KOPT-K1 (cell line): ENCODE results near the gene B9D2.
A peak's percentile ranks its signal among the peaks of the same experiment; 100 is the strongest.

Experiments used
- H3K27ac ChIP-seq: fragments of 200-600 bp; sonication (generic); 2 replicates; pipeline ENCODE4 v1.5.1; 2016; ENCODE audit warnings: antibody characterized with exemption, mild to moderate bottlenecking, low read depth, low read length; ENCODE audit not compliant: poor library complexity, severe bottlenecking
- H3K36me3 ChIP-seq: fragments of 200-600 bp; sonication (generic); 2 replicates; pipeline ENCODE4 v1.5.1; 2017; ENCODE audit warnings: antibody characterized with exemption, mild to moderate bottlenecking, low read length, moderate library complexity; ENCODE audit not compliant: insufficient read depth
- H3K9me3 ChIP-seq: fragments of 200-600 bp; sonication (generic); 2 replicates; pipeline ENCODE4 v1.5.1; 2017; ENCODE audit warnings: antibody characterized with exemption, low read length, mild to moderate bottlenecking; ENCODE audit not compliant: insufficient read depth, poor library complexity, severe bottlenecking

The B9D2 gene

DNA sequence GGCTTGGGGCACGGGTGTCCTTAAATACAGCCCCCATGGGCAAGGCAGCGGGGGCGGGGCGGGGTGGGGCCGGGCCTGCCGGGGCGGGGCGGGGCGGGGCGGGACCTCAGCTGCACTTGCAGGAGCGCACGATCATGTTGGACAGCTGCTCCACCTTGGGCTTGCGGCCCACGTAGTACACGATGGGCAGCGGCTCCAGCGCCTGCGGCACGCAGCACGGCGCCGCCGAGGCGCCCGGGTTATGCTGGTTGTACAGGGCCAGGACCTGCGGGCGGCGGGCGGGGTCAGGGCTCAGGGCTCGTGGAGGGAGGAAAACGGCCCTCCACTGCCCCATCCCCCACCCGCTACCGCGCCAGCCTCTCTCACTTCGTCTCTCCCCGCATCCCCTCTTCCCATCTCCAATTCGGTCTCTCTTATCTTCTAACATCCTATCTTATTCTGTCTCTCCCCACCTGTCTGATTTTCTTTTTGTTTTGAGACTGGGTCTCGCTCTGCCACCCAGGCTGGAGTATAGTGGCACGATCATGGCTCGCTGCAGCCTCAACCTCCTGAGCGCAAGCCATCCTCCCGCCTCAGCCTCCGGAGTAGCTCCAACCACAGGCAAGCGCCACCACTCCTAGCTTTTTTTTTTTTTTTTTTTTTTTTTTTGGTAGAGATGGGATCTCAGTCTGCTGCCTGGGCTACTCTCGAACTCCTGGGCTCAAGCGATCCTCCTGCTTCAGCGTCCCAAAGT is 32.8 kb downstream of the B9D2 start:
- no peaks in the 10 kb centered on the region for H3K9me3 ChIP-seq
- H3K27ac ChIP-seq, result no peak overlapping the region
- peaks cover 69% of the 10 kb centered on the region for H3K36me3 ChIP-seq

GRCh38 chr19:41330481-41330880 is 33.5 kb downstream of the B9D2 start:
- no peak overlapping the region for H3K27ac ChIP-seq
- peaks cover 67% of the 10 kb centered on the region for H3K36me3 ChIP-seq

DNA sequence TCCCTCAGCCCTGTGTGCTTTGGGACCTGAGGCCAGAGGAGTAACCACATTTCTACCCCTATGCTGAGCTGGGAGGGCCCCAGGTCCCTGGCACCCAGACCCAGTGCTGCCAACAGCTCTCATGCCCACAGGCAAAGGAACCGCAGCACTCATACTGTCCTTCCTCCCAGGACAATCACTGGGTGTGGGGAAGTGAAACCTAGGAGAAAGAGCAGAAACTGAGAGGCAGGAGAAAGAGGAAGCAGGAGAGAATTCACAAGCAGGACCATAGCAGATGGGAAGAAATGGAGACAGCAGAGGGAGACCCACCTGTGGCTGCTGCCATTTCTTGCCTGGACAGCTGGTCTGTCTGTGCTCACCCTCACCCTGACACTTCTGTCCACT is 35.1 kb downstream of the B9D2 start:
- H3K36me3 ChIP-seq, result peaks cover 65% of the 10 kb centered on the region

More at GRCh38 chr19:41330481-41330880, 33.5 kb downstream of the B9D2 start:
- H3K9me3 ChIP-seq, result no peaks in the 10 kb centered on the region

DNA sequence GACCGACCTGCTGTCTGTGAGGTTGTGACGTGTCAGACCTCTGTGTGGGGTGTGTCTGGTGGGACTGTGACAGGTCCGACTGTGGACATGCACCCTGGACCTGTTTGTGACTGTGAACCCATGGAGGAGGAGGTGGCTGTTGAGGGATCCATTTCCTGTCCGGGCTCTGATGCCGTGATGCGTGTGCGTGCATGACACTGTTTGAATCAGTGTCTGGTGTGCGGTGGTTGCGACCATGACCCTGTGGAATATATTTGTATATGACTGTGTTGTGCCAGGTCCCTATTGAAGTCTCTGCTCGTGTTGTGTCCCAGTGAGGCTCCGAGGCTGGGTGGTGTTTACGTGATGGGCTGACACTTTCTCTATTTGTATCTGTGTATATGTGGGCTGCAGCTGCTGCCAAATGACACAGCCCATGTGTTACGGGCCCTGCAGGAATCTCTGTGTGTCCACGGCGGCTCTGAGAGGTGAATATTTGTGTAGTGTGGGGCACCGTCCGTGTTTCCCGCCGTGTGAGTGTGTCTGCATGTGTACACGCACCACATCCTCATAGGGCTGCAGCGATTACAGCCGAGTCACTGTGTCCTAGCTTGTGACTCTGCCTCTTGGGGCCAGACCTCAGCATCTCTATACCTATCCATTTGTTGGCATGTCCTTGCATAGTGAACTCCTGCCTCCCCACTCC is 35.6 kb downstream of the B9D2 start:
- H3K27ac ChIP-seq, result no peak overlapping the region
- no peaks in the 10 kb centered on the region for H3K9me3 ChIP-seq
- H3K36me3 ChIP-seq, result peaks cover 65% of the 10 kb centered on the region

More for the DNA sequence above, 35.1 kb downstream of the B9D2 start:
- no peak overlapping the region for H3K27ac ChIP-seq
- H3K9me3 ChIP-seq, result no peaks in the 10 kb centered on the region

DNA sequence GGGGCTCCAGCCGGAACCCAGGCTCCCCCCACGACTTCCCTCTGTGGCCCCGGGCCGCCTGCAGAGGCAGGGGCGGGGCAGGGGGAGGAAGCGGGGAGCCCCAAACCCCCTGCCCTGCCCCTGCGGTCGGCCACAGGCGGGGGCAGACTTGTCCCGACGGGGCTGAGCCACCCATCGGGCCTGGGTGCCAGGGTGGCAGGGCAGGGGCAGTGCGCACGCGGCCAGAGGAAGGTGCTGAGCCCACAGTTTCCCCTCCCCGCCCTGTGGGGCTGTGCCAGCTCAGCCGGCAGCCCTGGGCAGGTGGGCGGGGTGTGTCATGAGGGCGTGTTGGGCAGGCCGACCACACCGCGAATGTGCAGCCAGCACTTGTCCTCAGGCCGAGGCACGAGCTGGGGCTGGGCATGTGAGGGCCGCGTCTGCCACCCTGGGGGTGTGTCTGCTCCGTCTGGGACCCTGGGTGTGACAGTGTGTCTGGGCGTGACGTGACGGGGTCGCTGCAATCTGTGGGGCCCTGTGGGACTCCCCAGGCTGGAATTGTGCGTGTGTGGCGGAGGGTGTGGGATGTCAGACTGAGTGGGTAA is 36.3 kb downstream of the B9D2 start:
- Histone ChIP-seq H3K36me3 (peaks cover 68% of the 10 kb centered on the region), H3K27ac (peak overlapping the region; percentile 29), H3K9me3 (no peaks in the 10 kb centered on the region)

- Histone ChIP-seq H3K27ac (peak overlapping the region; percentile 29), H3K9me3 (no peaks in the 10 kb centered on the region), H3K36me3 (peaks cover 68% of the 10 kb centered on the region)
Observed at GRCh38 chr19:41327076-41327575, 36.8 kb downstream of the B9D2 start.

DNA sequence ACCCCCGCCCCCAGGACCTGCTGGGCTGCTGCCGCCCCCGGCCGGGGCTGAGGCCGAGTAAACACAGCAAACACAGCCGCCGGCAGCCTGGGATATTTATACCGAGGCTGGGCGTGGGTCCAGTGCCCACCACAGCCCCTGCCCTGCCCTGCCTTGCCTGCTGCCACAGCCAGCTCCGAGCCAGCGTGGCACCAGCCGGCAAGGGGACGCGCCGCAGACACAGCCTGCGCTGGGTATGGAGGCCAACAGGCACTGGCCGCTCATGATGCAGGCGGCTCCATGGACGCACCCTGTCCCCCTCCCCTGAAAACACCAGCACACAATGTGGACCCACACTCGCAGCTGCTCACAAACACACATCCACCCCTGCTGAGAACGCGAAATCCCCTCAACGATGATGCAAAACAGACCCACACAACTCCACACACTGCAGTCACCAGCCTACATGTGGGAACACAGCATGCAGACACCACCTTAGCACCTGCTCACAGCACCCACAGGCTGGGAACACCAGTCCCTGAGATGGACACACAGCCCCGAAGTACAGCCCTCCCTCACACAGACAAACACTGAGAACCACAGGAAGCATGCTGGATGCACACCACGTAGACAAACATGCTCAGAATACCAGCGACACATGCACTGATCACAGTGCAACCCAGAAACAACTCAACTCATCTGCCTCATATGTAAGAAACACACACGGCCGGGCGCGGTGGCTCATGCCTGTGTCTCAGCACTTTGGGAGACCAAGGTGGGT is 37.8 kb downstream of the B9D2 start:
- Histone ChIP-seq H3K9me3 (no peaks in the 10 kb centered on the region), H3K36me3 (peaks cover 68% of the 10 kb centered on the region), H3K27ac (peak overlapping the region; percentile 18)

DNA sequence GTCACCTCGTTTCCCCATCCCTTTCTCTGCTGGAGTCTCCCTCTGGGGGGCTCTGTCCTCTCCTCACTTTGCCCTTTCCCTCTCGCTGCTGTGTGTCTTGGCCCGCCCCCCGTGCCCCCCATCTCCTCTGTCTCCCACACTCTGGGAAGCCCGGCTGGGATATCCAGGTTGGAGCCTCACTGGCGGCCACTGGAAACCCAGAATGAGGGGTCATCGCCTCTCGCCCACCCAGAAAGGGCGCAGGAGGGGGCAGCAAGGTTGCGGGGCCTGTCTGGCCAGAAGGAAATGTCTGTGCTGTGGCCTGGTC is 38.4 kb downstream of the B9D2 start:
- peaks cover 70% of the 10 kb centered on the region for H3K36me3 ChIP-seq
- H3K27ac ChIP-seq, result no peak overlapping the region
- H3K9me3 ChIP-seq, result no peaks in the 10 kb centered on the region

DNA sequence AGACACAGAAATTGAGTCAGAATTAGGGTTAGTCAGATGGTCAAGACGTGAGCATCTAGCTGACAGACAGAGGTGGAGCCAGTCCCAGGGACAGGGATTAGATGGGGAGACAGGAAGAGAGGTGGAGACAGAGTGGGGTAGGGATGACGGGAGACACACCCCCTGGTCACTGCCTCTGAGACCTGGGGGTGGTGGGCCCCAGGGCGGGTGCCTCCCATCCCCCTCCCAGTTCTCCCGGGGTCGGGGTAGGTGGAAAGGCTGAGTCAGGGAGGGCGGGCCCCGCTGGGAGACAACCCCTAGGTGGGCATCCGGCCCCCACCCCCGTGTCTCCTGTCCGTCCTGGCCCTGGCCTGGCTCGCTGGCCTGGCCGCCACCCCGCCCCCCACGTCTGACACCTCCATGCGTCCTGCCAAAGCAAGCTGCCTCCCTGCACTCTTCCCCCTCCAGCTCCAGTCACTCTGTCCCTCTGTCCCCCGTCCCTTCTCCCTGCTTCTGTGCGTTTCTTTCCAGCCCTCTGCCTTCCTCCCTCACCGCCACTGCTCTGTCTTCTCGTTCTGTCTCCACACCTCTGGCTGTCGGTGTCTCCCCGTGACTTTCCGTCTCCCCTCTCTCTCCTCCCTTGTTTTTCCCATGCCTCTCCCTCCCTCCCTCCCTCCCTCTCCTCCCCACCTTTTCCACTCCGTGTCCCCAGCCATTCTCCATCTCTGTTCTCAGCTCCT is 38.9 kb downstream of the B9D2 start:
- Histone ChIP-seq H3K36me3 (peaks cover 70% of the 10 kb centered on the region), H3K27ac (no peak overlapping the region), H3K9me3 (no peaks in the 10 kb centered on the region)

- H3K27ac ChIP-seq, result no peak overlapping the region
- H3K9me3 ChIP-seq, result no peaks in the 10 kb centered on the region
- H3K36me3 ChIP-seq, result peaks cover 75% of the 10 kb centered on the region
Observed at GRCh38 chr19:41324231-41324702, 39.7 kb downstream of the B9D2 start.

- Histone ChIP-seq H3K36me3 (peaks cover 75% of the 10 kb centered on the region), H3K27ac (no peak overlapping the region), H3K9me3 (no peaks in the 10 kb centered on the region)
Observed at GRCh38 chr19:41323430-41324125, 40.4 kb downstream of the B9D2 start.

DNA sequence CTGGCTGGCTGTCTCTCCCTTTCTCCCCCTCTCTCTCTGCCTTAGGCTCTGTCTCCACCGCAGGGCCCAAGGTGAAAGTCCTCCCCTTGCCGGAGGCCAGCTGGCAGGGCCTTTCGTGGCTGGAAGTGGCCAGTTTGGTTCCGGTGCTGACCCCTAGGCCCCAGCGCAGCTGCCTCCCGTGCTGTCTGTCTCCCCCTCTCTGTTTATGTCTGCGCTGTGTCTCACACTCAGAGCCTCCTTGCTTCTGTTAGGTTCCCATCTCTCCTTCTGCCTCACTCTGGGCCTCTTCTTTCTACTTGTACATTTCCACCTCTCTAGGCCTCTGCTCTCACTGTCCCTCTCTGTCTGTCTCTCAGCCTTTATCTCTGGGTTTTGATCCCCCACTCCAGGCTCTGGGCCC is 40.9 kb downstream of the B9D2 start:
- H3K27ac ChIP-seq, result no peak overlapping the region
- H3K36me3 ChIP-seq, result peaks cover 75% of the 10 kb centered on the region
- no peaks in the 10 kb centered on the region for H3K9me3 ChIP-seq

DNA sequence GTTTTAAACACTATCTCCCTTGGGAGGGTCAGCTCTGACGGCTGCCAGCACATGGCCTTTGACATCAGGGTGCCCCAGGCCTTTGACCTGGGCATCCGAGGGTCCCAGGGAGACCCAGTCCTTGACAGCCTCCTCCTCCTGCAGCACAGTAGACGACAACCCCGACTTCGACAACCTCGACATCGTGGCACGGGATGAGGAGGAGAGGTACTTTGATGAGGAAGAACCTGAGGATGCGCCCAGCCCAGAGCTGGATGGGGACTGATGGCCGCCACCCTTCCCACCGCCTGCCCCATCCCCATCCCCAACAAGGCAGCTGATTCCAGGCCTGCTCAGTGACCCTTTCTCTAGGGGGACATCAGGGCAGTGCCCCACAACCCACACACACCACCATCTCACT is 41.5 kb downstream of the B9D2 start:
- Histone ChIP-seq H3K27ac (no peak overlapping the region), H3K36me3 (peaks cover 77% of the 10 kb centered on the region)

More for the DNA sequence above, 41.5 kb downstream of the B9D2 start:
- H3K9me3 ChIP-seq, result no peaks in the 10 kb centered on the region
